ENCODE data around the gene HNRNPH1. TPM values are rescaled to one million over a fixed set of nuclear protein-coding genes. Genes with fewer than 3 reads are reported as not detected.
"Not testable (repeated sequence)": the region's sequence is repeated elsewhere in the genome, so short reads cannot be mapped to it uniquely, and the experiment has no call there.

The HNRNPH1 gene, protein sequence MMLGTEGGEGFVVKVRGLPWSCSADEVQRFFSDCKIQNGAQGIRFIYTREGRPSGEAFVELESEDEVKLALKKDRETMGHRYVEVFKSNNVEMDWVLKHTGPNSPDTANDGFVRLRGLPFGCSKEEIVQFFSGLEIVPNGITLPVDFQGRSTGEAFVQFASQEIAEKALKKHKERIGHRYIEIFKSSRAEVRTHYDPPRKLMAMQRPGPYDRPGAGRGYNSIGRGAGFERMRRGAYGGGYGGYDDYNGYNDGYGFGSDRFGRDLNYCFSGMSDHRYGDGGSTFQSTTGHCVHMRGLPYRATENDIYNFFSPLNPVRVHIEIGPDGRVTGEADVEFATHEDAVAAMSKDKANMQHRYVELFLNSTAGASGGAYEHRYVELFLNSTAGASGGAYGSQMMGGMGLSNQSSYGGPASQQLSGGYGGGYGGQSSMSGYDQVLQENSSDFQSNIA
- polyA plus RNA-seq (ENCODE audit: insufficient read length): 607 TPM

DNA sequence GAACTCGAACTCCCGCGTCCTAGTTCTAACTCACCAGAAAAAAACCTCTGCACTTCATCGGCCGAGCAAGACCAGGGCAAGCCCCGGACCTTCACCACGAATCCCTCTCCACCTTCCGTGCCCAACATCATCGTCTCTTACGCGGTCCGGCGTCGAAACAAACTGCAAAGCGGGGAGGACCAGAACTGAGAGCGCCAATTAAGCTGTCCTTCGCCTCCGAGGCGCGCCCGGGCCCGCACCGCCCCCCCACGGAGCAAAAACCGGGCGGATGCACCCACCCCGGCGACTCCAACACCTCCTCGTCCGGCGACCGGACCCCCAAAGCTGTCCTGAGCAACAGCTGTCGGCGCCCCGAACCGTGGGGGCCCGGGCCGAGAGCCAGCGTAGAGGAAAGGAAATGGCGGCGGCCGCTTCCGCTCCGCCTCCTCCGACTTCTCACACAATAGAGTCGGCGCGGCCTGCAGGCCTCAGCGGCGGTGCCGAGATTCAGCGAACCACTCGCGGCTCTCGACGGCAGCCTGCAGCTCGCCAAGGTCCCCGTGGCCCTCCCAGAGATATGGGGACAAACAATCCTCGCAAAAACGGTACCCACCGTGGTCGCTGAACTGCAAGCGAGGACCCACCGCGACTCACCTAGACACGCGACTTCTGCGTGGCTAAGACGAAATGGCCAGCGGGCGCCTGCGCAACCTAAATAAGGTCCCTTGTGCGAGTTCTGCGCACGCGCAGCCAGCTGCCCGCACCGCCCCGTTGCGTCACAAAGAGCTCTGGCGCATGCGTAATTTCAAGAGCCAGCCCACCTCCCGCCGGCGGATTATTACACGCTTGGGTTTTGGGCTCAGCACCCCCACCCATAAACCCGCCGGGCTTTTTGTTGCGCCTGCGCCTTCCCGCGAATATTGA, at the start of gene HNRNPH1:
Gene HNRNPH1 (minus strand): TSS at position 669 of the 903 bp plus-strand sequence. CDS start 538 bp downstream, at position 131.
- peak; percentile 99 for DNase-seq

DNA sequence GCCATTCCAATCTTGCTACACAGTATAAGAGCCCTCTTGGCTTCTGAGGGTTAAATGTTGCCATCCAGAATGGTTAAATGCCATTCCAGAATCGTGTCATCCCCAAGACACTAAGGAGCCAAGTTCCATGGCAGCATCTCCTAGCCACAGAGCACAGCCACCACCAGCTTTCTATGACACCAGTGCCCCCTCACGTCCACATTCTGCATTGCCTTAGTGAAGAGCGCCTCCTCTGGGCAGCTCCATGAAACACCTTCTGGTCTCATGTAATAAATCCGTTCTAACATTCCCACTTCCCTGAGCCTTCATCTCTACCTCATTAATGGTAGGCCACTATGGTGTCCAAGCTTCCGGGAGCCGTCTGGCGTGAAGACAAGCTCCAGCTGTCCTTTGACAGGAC, 44.9 kb upstream of the HNRNPH1 start:
- DNase-seq: no peak

DNA sequence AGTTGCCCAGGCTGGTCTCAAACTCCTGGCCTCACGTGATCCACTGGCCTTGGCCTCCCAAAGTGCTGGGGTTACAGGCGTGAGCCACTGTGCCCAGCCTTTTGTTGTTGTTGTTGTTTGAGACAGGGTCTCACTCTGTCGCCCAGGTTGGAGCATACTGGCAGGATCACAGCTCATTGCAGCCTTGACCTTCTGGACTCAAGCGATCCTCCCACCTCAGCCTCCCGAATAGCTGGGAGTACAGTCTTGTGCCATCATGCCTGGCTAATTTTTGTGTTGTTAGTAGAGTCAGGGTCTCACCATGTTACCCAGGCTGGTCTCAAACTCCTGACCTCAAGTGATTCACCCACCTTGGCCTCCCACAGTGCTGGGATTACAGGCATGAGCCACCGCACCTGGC, 38.2 kb upstream of the HNRNPH1 start:
- DNase-seq: not testable (repeated sequence)

DNA sequence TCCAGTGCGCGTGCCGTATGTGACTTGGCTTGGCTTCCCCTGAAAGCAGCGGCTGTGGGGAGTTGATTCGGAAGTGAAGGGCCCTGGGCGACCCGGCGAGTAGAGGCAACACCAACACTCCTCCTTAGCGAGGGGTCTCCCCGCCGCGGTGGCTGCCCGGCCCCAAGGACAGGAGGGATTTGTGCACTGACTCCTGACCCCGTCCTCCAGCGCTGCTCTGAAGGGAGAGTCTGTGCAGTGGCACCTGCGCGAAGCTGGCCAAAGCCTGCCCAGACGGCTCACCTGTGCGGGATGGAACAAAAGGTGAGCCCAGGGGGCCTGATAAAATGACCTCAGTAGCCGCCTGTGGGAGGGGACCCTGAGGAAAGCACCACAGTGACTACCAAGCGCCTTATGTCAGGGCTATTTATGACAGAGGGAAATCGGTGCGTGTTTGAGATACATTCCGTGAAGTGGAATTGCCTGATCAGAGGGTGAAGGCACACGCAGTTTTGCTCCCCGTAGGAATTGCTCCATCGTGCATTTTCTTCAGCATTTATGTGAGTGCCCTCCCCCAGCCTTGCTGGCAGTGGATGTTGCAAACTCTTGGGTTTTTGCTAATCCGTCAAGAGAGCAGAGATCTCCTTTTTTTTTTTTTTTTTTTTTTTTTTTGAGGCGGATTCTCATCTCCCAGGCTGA, 34.8 kb upstream of the HNRNPH1 start:
- not testable (repeated sequence) for DNase-seq

DNA sequence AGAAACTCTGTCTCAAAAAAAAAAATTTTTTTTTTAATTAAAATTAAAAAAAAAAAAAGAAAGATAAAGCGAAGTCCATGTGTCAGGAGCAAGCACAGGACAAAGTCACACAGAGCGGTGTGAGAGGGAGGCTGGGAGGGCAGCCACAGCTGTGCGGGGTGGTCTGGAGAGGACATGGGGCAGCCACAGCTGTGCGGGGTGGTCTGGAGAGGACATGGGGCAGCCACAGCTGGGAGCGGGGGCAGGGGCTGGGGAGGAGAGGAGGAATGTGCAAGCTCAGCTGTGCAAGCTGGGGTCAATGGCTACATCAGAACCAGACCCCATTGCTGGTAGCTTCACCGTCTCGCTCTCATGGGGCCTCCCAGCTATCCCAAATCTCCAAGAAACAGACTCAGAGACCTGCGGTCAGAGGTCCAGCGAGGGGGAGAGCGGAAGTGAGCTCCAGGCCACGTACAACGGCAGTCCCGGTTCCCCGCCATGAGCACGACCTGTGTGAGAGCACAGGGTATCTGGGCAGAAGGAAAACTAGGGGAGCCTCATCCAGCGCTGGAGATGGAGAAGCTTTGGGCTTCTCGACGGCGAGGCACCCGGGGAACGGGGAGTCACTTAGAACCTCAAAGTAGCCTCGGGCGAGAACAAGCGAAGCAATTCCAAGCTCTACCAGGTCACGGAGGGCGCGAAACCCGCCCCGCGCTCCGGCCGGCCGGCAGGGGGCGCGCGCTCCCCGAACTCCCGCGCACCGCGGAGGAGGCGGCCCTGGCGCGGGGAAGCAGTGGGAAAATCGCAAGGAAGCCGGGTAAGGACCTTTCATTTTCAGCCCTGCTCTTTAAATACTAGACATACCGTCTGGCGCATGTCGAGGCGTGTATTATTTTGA, 34.1 kb upstream of the HNRNPH1 start:
- DNase-seq: not testable (repeated sequence)

DNA sequence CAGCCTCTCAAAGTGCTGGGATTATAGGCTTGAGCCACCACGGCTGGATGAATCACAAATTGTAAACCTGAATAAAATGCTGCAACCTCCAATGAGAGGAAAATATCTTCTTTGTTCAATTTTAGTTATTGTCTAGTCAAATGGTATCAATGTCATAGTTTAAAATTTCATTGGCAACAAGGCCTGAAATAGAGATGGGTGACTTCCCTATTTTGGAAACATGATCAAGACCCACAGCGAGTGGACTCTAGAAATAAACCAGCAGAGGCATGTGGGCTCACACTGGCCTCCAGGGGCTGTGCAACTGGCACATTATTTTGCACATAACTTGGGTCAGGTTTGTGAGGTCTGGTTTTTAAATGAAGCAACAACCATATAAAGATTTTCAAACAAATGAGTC, 29.7 kb upstream of the HNRNPH1 start:
- not testable (repeated sequence) for DNase-seq

DNA sequence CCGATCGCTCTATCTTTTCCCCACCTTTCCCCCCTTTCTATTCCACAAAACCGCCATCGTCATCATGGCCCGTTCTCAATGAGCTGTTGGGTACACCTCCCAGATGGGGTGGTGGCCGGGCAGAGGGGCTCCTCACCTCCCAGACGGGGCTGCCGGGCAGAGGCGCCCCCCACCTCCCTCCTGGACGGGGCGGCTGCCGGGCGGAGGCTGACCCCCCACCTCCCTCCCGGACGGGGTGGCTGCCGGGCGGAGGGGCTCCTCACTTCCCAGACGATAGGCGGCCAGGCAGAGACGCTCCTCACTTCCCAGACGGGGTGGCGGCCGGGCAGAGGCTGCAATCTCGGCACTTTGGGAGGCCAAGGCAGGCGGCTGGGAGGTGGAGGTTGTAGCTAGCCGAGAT, 26.8 kb upstream of the HNRNPH1 start:
- not testable (repeated sequence) for DNase-seq

DNA sequence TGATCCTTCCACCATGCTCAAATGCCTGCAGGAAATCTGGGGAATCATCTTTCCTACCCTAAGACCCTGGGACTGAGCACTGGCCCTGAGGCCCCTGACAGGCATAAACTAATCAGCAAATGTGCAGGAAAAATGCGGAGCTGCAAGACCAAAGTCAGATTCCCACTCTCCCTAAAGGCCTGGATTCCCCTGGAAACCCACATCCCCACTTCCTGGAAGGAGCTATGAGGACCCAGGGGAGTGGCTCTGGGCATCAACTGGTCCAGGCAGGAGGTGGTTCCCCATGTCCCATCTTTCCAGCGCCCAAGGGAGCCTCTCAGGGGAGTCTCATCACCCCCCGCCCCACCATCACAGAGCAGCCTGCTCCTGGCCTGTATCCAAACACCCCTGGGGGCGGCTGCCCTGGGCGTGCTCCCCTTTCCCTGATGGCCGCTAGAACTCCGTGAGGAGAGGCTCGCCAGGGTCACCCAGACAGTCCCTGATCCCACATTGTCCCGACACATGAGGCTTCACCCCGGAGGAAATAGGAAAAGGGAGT, 25.8 kb upstream of the HNRNPH1 start:
- DNase-seq: not testable (repeated sequence)

DNA sequence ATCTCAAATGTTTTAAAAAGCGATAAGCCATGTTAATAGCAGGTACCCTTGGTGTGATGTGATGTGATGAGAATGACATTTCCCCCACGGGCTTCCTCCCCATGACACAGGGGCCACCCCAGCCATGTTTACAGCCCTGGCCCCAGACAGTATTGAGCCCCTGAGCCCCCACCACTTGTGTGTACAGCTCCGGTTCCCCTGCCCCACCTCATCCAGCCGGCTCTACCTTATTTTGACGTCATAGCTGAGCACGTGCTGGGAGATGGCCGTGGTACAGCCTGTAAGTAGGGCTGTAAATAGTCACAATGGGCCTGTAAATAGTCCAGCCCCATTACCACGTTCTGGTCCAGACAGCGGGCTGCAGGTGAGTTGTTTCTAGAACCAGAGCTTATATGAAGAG, 24.9 kb upstream of the HNRNPH1 start:
- DNase-seq: no peak

DNA sequence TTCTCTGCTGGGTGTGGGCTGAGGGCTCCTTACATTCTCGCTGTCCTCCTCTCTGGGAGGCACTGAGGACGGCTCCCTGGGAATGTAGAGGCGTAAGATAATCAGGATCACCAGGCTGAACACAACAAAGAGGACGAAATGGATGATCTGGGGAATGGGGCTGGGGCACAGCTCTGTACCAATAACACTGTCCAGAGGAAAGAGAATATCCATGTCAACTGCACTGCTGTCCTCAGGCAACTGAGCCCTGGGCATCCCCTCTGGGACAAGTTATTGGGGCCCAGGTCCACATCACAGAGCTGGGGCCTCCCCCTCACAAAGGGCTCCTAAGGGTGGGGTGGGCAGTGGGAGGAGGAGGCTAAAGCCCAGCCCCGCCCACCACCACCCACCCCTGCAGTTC, 21.3 kb upstream of the HNRNPH1 start:
- DNase-seq: not testable (repeated sequence)

DNA sequence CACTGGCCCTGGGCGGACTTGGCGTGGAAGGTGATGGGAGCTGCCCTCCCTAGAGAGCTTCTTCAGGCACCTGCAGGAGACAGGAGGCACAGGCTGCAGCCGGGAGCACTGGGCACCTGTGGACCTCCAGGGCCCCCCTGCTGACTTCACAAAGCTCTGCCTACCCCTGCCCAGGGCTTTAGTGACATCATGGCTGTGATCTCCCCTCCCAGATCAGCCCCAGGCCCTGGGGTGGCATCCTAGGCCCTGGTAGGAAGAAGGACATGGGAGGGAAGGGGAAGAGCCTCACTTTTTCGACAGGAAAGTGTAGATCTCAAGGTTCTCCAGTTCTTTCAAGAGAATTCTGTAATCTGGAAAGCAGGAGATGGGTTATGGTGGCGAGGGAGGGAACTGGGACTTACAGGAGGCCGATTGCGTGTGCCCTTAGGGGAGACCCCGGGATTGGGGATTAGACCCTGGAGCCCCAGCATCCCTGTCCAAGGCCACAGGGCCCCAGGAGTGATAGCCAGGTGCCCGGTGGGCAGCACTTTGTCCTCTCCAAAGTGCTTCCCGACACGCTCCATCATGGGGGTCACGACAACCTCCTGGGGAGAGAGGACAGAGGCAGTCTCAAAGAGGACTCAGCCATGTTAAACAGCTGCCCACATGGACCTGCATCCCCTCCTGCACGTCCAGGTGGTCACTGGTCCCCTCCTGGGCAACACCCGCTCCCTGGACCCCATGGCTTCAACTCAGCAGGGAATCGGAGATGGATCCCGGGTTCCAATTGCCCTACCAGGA, 19.9 kb upstream of the HNRNPH1 start:
- not testable (repeated sequence) for DNase-seq

DNA sequence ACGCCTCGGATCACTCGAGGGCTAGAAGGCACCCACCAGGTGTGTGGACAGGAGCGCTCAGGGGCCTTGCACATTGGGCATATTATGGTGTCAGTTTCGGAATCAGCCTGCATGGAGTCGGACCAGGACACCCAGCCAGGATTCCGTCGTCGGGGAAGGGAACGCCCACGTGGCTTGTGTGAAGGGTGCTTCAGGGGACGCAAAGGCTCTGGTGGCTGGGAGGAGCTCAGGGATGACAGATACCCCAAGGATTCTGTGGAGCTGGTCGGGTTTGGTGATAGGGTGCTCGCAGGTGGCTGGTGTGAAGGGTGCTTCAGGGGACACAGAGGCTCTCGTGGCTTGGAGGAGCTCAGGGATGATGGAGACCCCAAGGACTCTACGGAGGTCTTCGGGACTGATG, 19.2 kb upstream of the HNRNPH1 start:
- not testable (repeated sequence) for DNase-seq

DNA sequence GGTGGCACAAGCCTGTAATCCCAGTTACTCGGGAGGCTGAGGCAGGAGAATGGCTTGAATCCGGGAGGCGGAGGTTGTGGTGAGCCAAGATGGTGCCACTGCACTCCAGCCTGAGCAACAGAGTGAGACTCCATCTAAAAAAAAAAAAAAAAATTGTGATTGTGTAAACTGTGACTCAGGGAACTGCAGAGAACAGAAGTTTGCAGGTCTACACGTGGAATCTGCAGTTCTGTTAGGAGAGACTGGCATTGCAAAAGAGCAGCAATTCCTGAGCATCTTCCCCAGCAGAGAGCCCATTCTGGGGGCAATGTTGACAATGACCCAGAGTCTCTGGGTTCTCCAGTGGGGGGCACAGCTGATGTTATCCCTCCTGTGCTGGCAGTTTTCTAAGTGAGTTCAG, 18.3 kb upstream of the HNRNPH1 start:
- DNase-seq: not testable (repeated sequence)

DNA sequence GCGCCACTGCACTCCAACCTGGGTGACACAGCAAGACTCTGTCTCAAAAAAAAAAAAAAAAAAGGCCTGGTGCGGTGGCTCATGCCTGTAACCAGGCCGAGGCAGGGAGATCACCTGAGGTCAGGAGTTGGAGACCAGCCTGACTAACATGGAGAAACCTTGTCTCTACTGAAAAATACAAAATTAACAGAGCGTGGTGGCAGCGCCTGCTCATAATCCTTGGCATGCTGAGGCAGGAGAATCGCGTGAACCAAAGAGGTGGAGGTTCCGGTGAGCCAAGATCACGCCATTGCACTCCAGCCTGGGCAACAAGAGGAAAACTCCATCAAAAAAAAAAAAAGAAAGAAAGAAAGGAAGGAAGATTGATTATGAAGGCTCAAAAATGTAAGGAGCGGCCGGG, 15.8 kb upstream of the HNRNPH1 start:
- not testable (repeated sequence) for DNase-seq

DNA sequence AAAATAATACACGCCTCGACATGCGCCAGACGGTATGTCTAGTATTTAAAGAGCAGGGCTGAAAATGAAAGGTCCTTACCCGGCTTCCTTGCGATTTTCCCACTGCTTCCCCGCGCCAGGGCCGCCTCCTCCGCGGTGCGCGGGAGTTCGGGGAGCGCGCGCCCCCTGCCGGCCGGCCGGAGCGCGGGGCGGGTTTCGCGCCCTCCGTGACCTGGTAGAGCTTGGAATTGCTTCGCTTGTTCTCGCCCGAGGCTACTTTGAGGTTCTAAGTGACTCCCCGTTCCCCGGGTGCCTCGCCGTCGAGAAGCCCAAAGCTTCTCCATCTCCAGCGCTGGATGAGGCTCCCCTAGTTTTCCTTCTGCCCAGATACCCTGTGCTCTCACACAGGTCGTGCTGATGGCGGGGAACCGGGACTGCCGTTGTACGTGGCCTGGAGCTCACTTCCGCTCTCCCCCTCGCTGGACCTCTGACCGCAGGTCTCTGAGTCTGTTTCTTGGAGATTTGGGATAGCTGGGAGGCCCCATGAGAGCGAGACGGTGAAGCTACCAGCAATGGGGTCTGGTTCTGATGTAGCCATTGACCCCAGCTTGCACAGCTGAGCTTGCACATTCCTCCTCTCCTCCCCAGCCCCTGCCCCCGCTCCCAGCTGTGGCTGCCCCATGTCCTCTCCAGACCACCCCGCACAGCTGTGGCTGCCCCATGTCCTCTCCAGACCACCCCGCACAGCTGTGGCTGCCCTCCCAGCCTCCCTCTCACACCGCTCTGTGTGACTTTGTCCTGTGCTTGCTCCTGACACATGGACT, 11.1 kb upstream of the HNRNPH1 start:
- DNase-seq: not testable (repeated sequence)

DNA sequence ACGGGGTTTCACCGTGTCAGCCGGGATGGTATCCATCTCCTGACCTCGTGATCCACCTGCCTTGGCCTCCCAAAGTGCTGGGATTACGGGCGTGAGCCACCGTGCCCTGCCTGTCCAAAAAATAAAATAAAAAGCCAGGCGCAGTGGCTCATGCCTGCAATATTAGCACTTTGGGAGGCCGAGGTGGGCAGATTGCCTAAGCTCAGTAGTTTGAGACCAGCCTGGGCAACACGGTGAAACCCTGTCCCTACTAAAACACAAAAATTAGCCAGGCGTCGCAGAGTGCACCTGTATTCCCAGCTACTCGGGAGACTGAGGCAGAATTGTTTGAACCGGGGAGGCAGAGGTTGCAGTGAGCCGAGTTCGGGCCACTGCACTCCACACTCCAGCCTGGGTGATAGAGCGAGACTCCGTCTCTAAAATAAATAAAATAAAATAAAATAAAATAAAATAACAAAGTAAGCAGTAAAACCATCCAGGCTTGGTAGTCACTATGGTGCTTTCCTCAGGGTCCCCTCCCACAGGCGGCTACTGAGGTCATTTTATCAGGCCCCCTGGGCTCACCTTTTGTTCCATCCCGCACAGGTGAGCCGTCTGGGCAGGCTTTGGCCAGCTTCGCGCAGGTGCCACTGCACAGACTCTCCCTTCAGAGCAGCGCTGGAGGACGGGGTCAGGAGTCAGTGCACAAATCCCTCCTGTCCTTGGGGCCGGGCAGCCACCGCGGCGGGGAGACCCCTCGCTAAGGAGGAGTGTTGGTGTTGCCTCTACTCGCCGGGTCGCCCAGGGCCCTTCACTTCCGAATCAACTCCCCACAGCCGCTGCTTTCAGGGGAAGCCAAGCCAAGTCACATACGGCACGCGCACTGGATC, 10.3 kb upstream of the HNRNPH1 start:
- not testable (repeated sequence) for DNase-seq

DNA sequence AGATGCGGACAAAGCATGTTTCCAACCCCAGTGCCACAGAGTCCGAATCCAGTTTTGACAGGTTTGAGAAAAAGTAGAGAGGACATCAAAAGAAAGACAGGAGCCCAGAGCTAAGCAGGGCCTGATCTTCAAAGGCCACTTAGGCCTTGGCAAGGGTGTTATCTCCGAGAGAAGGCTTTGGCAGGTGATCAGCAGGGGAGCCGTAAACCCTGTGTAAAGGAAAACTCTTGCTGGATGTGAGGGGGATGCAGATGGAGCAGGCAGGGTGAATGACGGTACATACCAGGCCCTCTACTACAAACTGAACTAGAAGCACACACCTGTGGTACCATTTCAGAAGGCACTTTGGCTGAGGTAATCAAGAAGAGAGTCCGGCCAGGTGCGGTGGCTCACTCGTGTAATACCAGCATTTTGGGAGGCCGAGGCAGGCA, 1.4 kb upstream of the HNRNPH1 start:
- no peak for DNase-seq

Data from hindlimb muscle (tissue), 1 donor.